ENCODE measurements around the gene PPP1R3C.

The PPP1R3C gene

GRCh38 chr10:91598211-91598977, 34.5 kb downstream of the PPP1R3C start:
- DNase-seq: no peak

- peak in 3 of 14 donors; percentile 5 to 12 (median 10) for DNase-seq
Observed at GRCh38 chr10:91597197-91597881, 35.5 kb downstream of the PPP1R3C start.

- DNase-seq: no peak
Observed at GRCh38 chr10:91596825-91597196, 36.1 kb downstream of the PPP1R3C start.

GRCh38 chr10:91593834-91594233, 39.0 kb downstream of the PPP1R3C start:
- DNase-seq: no peak

GRCh38 chr10:91593366-91593765, 39.5 kb downstream of the PPP1R3C start:
- DNase-seq: no peak

GRCh38 chr10:91592266-91592975, 40.5 kb downstream of the PPP1R3C start:
- no peak for DNase-seq

- no peak for DNase-seq
Observed at GRCh38 chr10:91591797-91592174, 41.1 kb downstream of the PPP1R3C start.

- no peak for DNase-seq
Observed at GRCh38 chr10:91590904-91591796, 41.7 kb downstream of the PPP1R3C start.

GRCh38 chr10:91590142-91590903, 42.5 kb downstream of the PPP1R3C start:
- peak in 3 of 14 donors; percentile 14 to 52 (median 40) for DNase-seq

- DNase-seq: no peak
Observed at GRCh38 chr10:91589658-91590035, 43.2 kb downstream of the PPP1R3C start.

- peak in 1 of 14 donors; percentile 14 for DNase-seq
Observed at GRCh38 chr10:91589015-91589657, 43.7 kb downstream of the PPP1R3C start.

GRCh38 chr10:91587710-91588638, 44.9 kb downstream of the PPP1R3C start:
- DNase-seq: no peak

- DNase-seq: no peak
Observed at GRCh38 chr10:91582153-91582554, 50.7 kb downstream of the PPP1R3C start.

GRCh38 chr10:91579329-91579985, 53.4 kb downstream of the PPP1R3C start:
- DNase-seq: no peak
